MM.1S (cell line): ENCODE results near the gene GINS3.

Source experiments
- CTCF ChIP-seq: fragments of 300-600 bp; sonication (generic); IDR thresholded peaks from 2 replicates; pipeline ENCODE4 v1.5.1; 2016; ENCODE audit warnings: antibody characterized with exemption, low read length, mixed read lengths
- EZH2 ChIP-seq: fragments of 300-600 bp; sonication (generic); optimal IDR thresholded peaks from 2 replicates; pipeline ENCODE3; 2017; ENCODE audit warnings: low read depth, mild to moderate bottlenecking, antibody characterized with exemption, low read length, mixed read lengths
- EZH2phosphoT487 ChIP-seq: fragments of 300-600 bp; sonication (generic); IDR thresholded peaks from 2 replicates; pipeline ENCODE4 v1.6.1; 2018; ENCODE audit warnings: antibody characterized with exemption, low read length

- TF ChIP-seq CTCF (no peak), EZH2phosphoT487 (no peak), EZH2 (no peak)
These were observed 59.7 kb downstream of the GINS3 start for GRCh38 chr16:58451945-58452401.
